ENCODE results near the gene HYAL2. TPM values are rescaled to one million over a fixed set of nuclear protein-coding genes. Genes with fewer than 3 reads are reported as not detected.

The HYAL2 gene, protein sequence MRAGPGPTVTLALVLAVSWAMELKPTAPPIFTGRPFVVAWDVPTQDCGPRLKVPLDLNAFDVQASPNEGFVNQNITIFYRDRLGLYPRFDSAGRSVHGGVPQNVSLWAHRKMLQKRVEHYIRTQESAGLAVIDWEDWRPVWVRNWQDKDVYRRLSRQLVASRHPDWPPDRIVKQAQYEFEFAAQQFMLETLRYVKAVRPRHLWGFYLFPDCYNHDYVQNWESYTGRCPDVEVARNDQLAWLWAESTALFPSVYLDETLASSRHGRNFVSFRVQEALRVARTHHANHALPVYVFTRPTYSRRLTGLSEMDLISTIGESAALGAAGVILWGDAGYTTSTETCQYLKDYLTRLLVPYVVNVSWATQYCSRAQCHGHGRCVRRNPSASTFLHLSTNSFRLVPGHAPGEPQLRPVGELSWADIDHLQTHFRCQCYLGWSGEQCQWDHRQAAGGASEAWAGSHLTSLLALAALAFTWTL
- 27.5 and 41.9 TPM in 2 replicates for total RNA-seq (2014; rRNA removed; shearing (Covaris generic))

GRCh38 chr3:50322386-50323091 is at the start of gene HYAL2:
Gene HYAL2 (minus strand): TSS chr3:50322745. CDS start chr3:50320489, 2,256 bp downstream.
- Histone ChIP-seq H3K27me3 (replicated peaks) (no peaks in the 10 kb centered on the region), H3K9me3 (replicated peaks) (no peaks in the 10 kb centered on the region), H3K4me1 (replicated peaks) (peaks cover 25% of the 10 kb centered on the region), H3K4me3 (peak within 1 kb of the TSS; percentile 97), H3K36me3 (peaks cover 44% of the 10 kb centered on the region), H3K27ac (peak within 1 kb of the TSS; percentile 100)
- DNase-seq (ENCODE audit: low read depth in 1 of 2, low spot score in 2 of 2) = no peak

DNA sequence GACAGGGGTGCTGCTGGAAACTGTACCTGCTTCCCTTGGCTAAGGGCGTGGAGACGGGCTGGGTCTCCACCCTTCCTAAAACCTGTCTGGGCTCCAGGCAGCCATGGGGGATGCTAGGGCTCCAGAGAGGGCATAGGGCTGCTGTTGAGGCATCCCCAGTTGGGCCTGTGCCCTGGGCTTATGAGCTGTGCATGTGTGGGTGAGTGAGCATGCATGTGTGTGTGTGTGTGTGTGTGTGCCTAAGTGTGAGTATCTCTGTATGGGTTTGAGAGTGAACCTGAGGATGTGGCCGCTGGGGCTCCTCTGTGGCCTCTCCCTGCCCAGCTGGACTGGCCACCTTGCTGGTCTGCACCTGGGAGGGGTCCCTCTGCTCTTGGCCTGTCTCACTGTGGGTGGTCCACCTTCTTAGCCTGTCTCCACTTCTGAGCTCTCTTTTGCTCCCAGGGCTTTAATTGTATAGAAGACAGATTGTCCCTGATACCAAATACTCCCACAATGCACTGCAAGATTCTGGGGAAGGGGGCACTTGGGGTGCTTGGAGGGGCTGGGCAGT is 48.7 kb upstream of the HYAL2 start:
- no peaks in the 10 kb centered on the region for H3K4me1 ChIP-seq (replicated peaks)
- DNase-seq (ENCODE audit: low read depth in 1 of 2, low spot score in 2 of 2) = no peak
- H3K27ac ChIP-seq = no peak overlapping the region

GRCh38 chr3:50370594-50370993 is 48.0 kb upstream of the HYAL2 start:
- Histone ChIP-seq H3K9me3 (replicated peaks) (no peaks in the 10 kb centered on the region), H3K27me3 (replicated peaks) (peaks cover 15% of the 10 kb centered on the region), H3K4me3 (no peak overlapping the region), H3K36me3 (no peaks in the 10 kb centered on the region), H3K4me1 (replicated peaks) (no peaks in the 10 kb centered on the region), H3K27ac (no peak overlapping the region)
- DNase-seq (ENCODE audit: low read depth in 1 of 2, low spot score in 2 of 2) = no peak

More for the DNA sequence above, 48.7 kb upstream of the HYAL2 start:
- H3K4me3 ChIP-seq = no peak overlapping the region
- H3K36me3 ChIP-seq = no peaks in the 10 kb centered on the region
- H3K9me3 ChIP-seq (replicated peaks) = no peaks in the 10 kb centered on the region
- peaks cover 15% of the 10 kb centered on the region for H3K27me3 ChIP-seq (replicated peaks)

DNA sequence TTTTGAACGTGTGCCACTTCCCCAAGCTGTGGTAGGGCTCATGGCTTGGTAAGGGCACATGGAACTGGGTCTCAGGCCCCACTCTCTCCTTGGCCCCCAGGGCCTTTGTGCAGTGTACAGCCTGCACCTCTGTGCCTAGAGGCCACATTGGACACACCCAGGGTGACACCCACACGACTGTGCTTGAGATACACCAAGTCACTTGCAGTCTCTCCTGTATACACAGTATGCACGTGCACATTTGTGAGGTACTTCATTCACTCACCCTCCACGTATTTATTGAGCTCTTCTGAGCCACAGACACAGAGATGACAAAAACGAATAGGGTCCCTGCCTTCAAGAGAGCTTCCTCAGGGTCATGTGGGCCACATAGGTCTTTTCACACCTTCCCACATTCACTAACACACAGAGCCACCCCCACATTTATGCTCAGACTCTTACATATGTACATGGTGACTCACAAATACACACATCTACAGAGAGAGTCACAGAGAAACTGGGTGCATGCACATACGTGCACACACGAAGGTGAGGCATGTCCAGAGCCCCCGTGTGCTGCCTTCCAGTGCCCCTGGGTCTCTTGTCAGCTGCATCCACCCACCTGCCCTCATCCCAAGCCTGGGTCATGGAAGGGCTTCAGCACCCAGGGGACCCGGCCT is 46.6 kb upstream of the HYAL2 start:
- H3K27me3 ChIP-seq (replicated peaks) = peaks cover 15% of the 10 kb centered on the region
- H3K36me3 ChIP-seq = no peaks in the 10 kb centered on the region
- H3K27ac ChIP-seq = no peak overlapping the region
- no peak overlapping the region for H3K4me3 ChIP-seq
- H3K9me3 ChIP-seq (replicated peaks) = no peaks in the 10 kb centered on the region
- DNase-seq (ENCODE audit: low read depth in 1 of 2, low spot score in 2 of 2) = no peak
- no peaks in the 10 kb centered on the region for H3K4me1 ChIP-seq (replicated peaks)

GRCh38 chr3:50365842-50366220 is 43.3 kb upstream of the HYAL2 start:
- H3K4me3 ChIP-seq = no peak overlapping the region
- H3K36me3 ChIP-seq = no peaks in the 10 kb centered on the region
- peaks cover 9% of the 10 kb centered on the region for H3K27me3 ChIP-seq (replicated peaks)
- no peak for DNase-seq (ENCODE audit: low read depth in 1 of 2, low spot score in 2 of 2)
- H3K4me1 ChIP-seq (replicated peaks) = no peaks in the 10 kb centered on the region
- no peak overlapping the region for H3K27ac ChIP-seq
- no peaks in the 10 kb centered on the region for H3K9me3 ChIP-seq (replicated peaks)

GRCh38 chr3:50365080-50365841 is 42.7 kb upstream of the HYAL2 start:
- no peak overlapping the region for H3K27ac ChIP-seq
- no peak for DNase-seq (ENCODE audit: low read depth in 1 of 2, low spot score in 2 of 2)
- no peaks in the 10 kb centered on the region for H3K4me1 ChIP-seq (replicated peaks)
- H3K27me3 ChIP-seq (replicated peaks) = peaks cover 7% of the 10 kb centered on the region
- H3K4me3 ChIP-seq = no peak overlapping the region
- H3K9me3 ChIP-seq (replicated peaks) = no peaks in the 10 kb centered on the region
- no peaks in the 10 kb centered on the region for H3K36me3 ChIP-seq

DNA sequence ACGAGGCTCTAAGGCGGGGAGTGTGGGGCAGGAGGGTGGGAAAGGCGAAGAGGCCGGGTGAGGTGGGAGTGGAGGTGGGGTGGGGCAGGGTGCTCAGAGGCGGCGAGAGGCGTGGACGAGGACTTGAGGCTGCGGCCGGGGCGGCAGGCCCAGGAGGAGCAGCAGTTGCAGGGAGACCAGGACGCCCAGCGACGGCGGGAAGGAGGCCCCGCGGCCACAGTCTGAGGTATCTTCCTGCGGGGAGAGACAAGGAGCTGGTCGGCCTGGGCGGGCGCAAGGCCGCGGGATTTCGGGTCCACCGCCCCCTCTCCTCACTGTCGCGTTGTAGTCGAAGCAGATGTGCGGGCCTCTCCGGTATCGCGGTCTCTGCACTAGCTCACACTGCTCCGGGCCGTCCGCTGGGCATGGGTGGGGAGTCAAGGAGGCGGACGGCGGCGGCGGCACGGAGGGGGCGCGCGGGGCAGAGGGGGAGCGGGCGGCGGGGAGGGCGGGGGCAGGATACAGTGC is 42.1 kb upstream of the HYAL2 start:
- H3K9me3 ChIP-seq (replicated peaks) = no peaks in the 10 kb centered on the region
- H3K27me3 ChIP-seq (replicated peaks) = peaks cover 6% of the 10 kb centered on the region

GRCh38 chr3:50359760-50360110 is 37.2 kb upstream of the HYAL2 start:
- H3K27ac ChIP-seq = no peak overlapping the region
- H3K4me1 ChIP-seq (replicated peaks) = peaks cover 33% of the 10 kb centered on the region
- peak overlapping the region; percentile 63; the same call in 1 of the 2 replicates for H3K4me3 ChIP-seq
- H3K9me3 ChIP-seq (replicated peaks) = no peaks in the 10 kb centered on the region
- H3K27me3 ChIP-seq (replicated peaks) = no peaks in the 10 kb centered on the region
- peaks cover 44% of the 10 kb centered on the region for H3K36me3 ChIP-seq
- no peak for DNase-seq (ENCODE audit: low read depth in 1 of 2, low spot score in 2 of 2)

More for the DNA sequence above, 42.1 kb upstream of the HYAL2 start:
- Histone ChIP-seq H3K4me3 (no peak overlapping the region), H3K4me1 (replicated peaks) (peaks cover 3% of the 10 kb centered on the region), H3K27ac (no peak overlapping the region), H3K36me3 (no peaks in the 10 kb centered on the region)
- DNase-seq (ENCODE audit: low read depth in 1 of 2, low spot score in 2 of 2) = no peak

GRCh38 chr3:50358911-50359759 is 36.6 kb upstream of the HYAL2 start, which contains the start of gene TMEM115:
Gene TMEM115 (minus strand): TSS chr3:50359521. CDS start chr3:50359063, 458 bp downstream.
- H3K27ac ChIP-seq = peak within 1 kb of the TSS; percentile 27
- DNase-seq (ENCODE audit: low read depth in 1 of 2, low spot score in 2 of 2) = peak; percentile 92 to 97
- peaks cover 33% of the 10 kb centered on the region for H3K4me1 ChIP-seq (replicated peaks)
- H3K9me3 ChIP-seq (replicated peaks) = no peaks in the 10 kb centered on the region
- peak within 1 kb of the TSS; percentile 63 for H3K4me3 ChIP-seq
- no peaks in the 10 kb centered on the region for H3K27me3 ChIP-seq (replicated peaks)
- H3K36me3 ChIP-seq = peaks cover 50% of the 10 kb centered on the region

DNA sequence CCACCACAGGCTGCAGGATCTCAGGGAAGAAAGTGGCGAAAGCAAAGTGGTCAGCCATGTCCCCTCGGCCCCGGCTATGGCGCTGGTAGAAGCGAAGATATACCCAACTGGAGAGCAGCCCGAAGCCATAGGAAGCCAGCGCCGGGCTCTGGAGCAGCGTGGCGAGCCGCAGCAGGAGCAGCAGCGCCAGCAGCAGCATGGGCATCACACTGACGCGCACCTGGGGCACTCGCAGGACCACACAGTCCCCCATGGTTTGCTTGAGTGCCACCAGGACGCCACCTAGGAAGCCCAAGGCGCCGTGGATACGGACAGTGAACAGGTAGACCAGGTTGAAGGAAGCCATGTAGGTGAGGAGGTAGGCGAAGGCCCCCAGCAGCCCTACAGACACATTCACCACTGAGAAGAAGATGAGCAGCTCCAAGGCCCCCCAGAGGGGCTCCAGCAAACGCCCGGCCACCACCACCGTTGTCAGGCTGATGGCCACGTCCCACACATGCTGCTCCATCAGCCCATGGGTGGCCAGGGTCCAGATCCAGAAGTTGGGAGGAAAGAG is 35.9 kb upstream of the HYAL2 start:
- H3K27ac ChIP-seq = peak overlapping the region; percentile 27; the same call in 1 of the 2 replicates
- peaks cover 33% of the 10 kb centered on the region for H3K4me1 ChIP-seq (replicated peaks)
- no peak for DNase-seq (ENCODE audit: low read depth in 1 of 2, low spot score in 2 of 2)
- peak overlapping the region; percentile 63 for H3K4me3 ChIP-seq
- H3K36me3 ChIP-seq = peaks cover 57% of the 10 kb centered on the region
- H3K27me3 ChIP-seq (replicated peaks) = no peaks in the 10 kb centered on the region
- H3K9me3 ChIP-seq (replicated peaks) = no peaks in the 10 kb centered on the region

DNA sequence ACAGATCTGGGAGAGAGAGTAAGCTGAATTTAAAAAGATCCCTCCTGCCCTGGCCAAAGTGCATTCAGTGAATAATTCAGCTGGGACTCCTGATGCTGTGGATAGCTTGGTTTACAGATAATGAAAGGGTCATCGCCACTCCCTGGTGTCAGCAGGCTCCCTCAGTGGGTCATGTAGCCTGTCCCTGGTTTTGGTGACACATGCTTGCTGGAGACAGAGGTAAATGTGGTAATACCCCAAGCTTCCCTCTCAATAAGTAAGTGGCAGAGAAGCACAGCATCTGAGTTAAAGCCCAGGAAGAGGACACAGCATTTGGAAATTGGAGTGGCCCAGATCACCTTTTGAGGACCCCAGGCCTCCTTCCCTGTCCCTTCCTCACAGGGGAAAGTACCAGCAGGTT is 34.9 kb upstream of the HYAL2 start:
- Histone ChIP-seq H3K9me3 (replicated peaks) (no peaks in the 10 kb centered on the region), H3K36me3 (peaks cover 65% of the 10 kb centered on the region), H3K4me1 (replicated peaks) (peaks cover 33% of the 10 kb centered on the region), H3K27ac (no peak overlapping the region), H3K27me3 (replicated peaks) (no peaks in the 10 kb centered on the region), H3K4me3 (peak overlapping the region; percentile 63)
- no peak for DNase-seq (ENCODE audit: low read depth in 1 of 2, low spot score in 2 of 2)

- no peak for DNase-seq (ENCODE audit: low read depth in 1 of 2, low spot score in 2 of 2)
- no peak overlapping the region for H3K27ac ChIP-seq
Measured at GRCh38 chr3:50356553-50356952, 34.0 kb upstream of the HYAL2 start.

More at GRCh38 chr3:50356553-50356952, 34.0 kb upstream of the HYAL2 start:
- Histone ChIP-seq H3K4me1 (replicated peaks) (peaks cover 35% of the 10 kb centered on the region), H3K9me3 (replicated peaks) (no peaks in the 10 kb centered on the region), H3K36me3 (peaks cover 72% of the 10 kb centered on the region), H3K27me3 (replicated peaks) (no peaks in the 10 kb centered on the region), H3K4me3 (no peak overlapping the region)

Data from SJSA1 (cell line).